ENCODE measurements around the gene ARID1A.

Gene ARID1A

GRCh38 chr1:26758358-26758757 lies 62.5 kb downstream of the ARID1A start:
- DNase-seq (ENCODE audit: low read depth in 2 of 2, low spot score in 1 of 2) = no peak

- no peak for DNase-seq (ENCODE audit: low read depth in 2 of 2, low spot score in 1 of 2)
These were observed 63.7 kb downstream of the ARID1A start for GRCh38 chr1:26759531-26759930.

GRCh38 chr1:26761217-26761616 lies 65.4 kb downstream of the ARID1A start:
- no peak for DNase-seq (ENCODE audit: low read depth in 2 of 2, low spot score in 1 of 2)

GRCh38 chr1:26767714-26768113 lies 71.9 kb downstream of the ARID1A start:
- no peak for DNase-seq (ENCODE audit: low read depth in 2 of 2, low spot score in 1 of 2)

- no peak for DNase-seq (ENCODE audit: low read depth in 2 of 2, low spot score in 1 of 2)
These were observed 72.9 kb downstream of the ARID1A start for GRCh38 chr1:26768755-26769154.

- no peak for DNase-seq (ENCODE audit: low read depth in 2 of 2, low spot score in 1 of 2)
These were observed 75.4 kb downstream of the ARID1A start for GRCh38 chr1:26771285-26771642.

- DNase-seq (ENCODE audit: low read depth in 2 of 2, low spot score in 1 of 2) = no peak
These were observed 76.0 kb downstream of the ARID1A start for GRCh38 chr1:26771643-26772321.

GRCh38 chr1:26772687-26773086 lies 76.9 kb downstream of the ARID1A start:
- DNase-seq (ENCODE audit: low read depth in 2 of 2, low spot score in 1 of 2) = no peak

- DNase-seq (ENCODE audit: low read depth in 2 of 2, low spot score in 1 of 2) = no peak
These were observed 78.6 kb downstream of the ARID1A start for GRCh38 chr1:26774462-26774861.

- DNase-seq (ENCODE audit: low read depth in 2 of 2, low spot score in 1 of 2) = no peak
These were observed 79.9 kb downstream of the ARID1A start for GRCh38 chr1:26775666-26776065.

- no peak for DNase-seq (ENCODE audit: low read depth in 2 of 2, low spot score in 1 of 2)
These were observed 83.4 kb downstream of the ARID1A start for GRCh38 chr1:26779098-26779668.

- DNase-seq (ENCODE audit: low read depth in 2 of 2, low spot score in 1 of 2) = no peak
These were observed 84.6 kb downstream of the ARID1A start for GRCh38 chr1:26780344-26780957.

- no peak for DNase-seq (ENCODE audit: low read depth in 2 of 2, low spot score in 1 of 2)
These were observed 85.5 kb downstream of the ARID1A start for GRCh38 chr1:26781206-26781825.

GRCh38 chr1:26782521-26783212 lies 86.9 kb downstream of the ARID1A start:
- DNase-seq (ENCODE audit: low read depth in 2 of 2, low spot score in 1 of 2) = no peak

GRCh38 chr1:26783646-26784022 lies 87.8 kb downstream of the ARID1A start:
- no peak for DNase-seq (ENCODE audit: low read depth in 2 of 2, low spot score in 1 of 2)

GRCh38 chr1:26784023-26784871 lies 88.4 kb downstream of the ARID1A start:
- no peak for DNase-seq (ENCODE audit: low read depth in 2 of 2, low spot score in 1 of 2)

GRCh38 chr1:26784886-26785285 lies 89.1 kb downstream of the ARID1A start:
- no peak for DNase-seq (ENCODE audit: low read depth in 2 of 2, low spot score in 1 of 2)

- no peak for DNase-seq (ENCODE audit: low read depth in 2 of 2, low spot score in 1 of 2)
These were observed 90.0 kb downstream of the ARID1A start for GRCh38 chr1:26785611-26786436.

GRCh38 chr1:26786437-26787380 lies 90.9 kb downstream of the ARID1A start:
- DNase-seq (ENCODE audit: low read depth in 2 of 2, low spot score in 1 of 2) = no peak
